HG02623 (cell line): ENCODE results near the gene PHACTR1.

Experiments used
- ATAC-seq: cut with Tn5 transposase; IDR thresholded peaks from one replicate; pipeline ENCODE4 v1.9.1; 2021; ENCODE audit warnings: moderate library complexity; ENCODE audit not compliant: unreplicated experiment

Gene PHACTR1

DNA sequence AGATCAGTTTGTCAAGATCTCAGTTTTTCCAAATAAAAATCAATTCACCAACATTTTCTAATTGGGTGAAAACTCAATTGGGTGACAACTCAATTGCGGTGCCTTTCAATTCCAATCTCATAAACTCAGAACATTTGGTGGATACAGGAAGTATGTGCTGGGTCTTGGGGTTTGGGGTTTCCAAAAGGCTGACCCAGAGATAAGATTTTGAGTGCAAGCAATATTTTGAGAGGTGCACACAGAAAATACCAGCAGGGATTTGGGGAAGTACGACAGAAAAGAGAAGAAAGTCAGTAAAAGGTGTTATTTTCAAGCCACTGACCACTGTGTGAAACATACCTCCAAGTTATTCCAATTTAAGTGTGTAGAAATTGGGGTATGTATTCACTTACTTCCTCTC lies 258.0 kb downstream of the PHACTR1 start:
- ATAC-seq, result no peak

DNA sequence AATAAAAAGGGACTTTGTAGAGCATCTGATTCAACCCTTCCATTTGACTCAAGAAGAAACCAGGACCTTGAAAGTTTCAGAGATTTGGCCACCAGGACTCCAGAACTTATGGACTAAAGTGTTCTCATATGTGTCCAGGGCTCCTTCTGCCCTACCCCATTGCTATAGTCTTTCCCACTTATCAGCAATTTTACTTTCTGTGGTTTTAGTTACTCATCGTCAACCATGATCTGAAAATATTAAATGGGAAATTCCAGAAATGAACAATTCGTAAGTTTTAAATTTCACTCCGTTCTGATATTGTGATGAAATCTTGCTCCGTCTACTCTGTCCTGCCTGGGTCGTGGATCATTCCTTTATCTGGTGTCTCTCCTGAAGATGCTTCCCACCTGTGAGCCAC lies 259.8 kb downstream of the PHACTR1 start:
- ATAC-seq, result no peak

DNA sequence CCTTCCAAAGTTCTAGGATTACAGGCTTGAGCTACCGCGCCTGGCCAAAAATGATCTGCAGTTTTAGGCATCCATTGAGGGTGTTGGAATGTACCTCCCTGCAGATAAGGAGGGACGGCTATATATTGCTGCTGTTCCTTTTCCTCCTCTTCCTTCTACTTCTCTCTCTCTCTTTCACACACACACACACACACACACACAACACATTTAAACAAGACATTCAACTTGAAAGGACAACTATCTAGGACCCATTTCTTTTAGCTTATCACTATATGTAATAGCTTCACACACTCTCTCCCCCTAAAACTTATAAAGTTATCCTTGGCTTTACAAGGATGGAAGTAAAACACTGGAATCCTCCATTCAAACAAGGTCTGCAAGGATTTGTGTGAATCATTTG lies 260.6 kb downstream of the PHACTR1 start:
- no peak for ATAC-seq

DNA sequence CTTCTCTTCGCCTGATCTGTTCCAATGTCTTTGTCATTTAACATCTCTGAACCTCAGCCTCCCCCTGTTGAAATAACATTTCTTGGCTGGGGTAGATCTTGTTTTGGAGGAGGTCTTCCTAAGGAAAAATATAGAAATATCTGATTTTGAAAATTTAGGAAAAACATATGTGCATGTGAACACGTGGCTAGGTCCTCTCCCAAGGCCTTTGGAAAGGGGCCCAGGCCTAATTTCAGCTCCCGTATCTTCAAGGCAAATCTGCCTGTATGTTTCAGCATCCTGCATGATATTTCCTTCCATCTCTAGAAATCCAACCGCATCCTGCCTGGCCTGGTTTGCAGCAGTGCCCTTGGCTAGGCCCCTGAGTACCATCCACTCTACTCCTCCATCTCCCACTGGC lies 261.2 kb downstream of the PHACTR1 start:
- no peak for ATAC-seq

DNA sequence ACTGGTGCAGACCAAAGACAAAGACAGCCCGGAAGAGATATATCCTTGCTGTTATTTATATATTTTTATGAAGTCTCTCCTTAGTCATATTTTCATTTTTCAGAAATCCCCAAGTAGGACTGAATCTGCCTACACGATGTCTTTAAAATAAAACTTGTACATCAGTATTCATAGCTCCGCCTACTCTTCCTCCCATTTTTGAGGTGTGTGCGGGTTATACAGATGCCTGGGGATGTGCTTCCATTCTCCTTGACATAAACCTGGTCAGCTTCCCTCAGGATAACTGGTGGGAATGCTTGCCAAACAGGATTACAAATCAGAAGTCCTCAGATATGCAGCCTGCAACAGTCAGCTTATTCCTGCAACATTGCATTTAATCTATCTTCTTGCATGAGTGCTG lies 264.2 kb downstream of the PHACTR1 start:
- ATAC-seq, result no peak

DNA sequence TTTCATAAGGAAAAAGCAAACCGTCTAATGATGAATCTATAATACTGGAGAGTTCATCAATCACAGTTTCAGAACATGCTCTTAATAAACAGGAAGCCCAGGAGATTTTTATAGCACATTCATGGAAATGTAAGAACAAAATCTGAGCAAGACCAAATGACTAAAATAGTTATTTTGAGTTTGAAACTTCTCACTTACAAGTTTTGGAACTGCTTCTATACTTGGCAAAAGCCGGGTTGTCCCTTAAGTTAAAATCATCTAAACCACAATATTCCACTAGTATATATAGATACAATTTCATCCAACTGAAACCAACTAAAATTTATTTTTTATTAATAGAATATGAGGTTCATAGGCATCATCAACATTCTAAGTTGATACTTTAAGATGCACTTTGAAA lies 268.2 kb downstream of the PHACTR1 start:
- ATAC-seq, result no peak

DNA sequence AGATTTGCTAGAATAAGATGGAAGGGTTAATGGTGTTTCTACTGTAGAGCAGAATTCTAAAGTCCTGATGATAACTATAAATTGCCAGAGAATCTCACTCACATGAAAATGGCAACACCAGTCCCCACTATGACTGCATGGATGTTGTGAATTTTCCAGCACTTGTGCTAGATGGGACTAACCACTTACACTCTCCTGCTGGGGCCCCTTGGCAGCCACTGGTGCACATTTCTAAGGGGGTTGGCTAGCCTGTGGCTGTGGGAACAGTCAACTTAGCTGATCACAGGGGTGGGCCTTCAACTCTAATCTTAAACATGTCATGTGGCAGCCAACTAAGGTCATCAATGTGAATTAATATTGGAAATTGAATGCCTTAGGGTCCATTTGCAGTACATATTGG lies 271.2 kb downstream of the PHACTR1 start:
- no peak for ATAC-seq

DNA sequence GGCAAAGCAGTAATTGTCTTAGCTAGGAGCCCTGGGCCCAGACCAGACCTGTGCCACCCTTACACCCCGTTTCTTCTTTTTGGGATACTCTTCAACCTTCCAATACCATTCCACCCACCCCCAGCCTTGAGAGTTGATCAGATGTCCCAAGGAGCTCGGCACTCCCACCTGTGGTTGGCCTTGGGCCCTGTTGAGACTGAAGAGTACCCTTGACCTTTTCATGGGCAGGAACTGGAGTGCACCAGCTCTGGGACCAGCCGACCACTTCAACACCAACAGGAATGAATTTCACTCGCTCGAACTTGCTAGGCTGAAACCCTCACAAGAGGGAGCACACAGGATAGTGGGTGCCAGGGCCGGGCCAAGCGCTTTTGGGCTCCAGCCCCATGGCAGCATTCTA lies 273.6 kb downstream of the PHACTR1 start:
- no peak for ATAC-seq

DNA sequence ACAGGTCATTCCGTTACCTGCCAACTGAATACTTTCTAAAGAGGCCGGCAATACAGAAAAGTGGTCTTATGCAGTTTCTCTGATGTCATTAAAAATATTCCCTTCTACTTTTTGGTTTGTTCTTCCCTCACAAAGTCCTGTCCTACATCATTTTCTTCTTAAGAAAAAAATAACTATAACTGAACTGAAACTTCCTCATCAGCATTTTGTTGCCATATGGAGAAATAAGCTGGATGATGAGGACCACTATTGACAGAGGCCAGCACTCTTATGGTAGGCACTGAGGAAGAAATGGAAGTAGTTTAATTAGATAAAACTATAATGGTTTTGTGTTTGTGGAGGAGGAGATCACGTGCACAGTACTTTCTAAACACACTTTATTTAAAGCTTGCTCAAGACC lies 274.9 kb downstream of the PHACTR1 start:
- no peak for ATAC-seq

DNA sequence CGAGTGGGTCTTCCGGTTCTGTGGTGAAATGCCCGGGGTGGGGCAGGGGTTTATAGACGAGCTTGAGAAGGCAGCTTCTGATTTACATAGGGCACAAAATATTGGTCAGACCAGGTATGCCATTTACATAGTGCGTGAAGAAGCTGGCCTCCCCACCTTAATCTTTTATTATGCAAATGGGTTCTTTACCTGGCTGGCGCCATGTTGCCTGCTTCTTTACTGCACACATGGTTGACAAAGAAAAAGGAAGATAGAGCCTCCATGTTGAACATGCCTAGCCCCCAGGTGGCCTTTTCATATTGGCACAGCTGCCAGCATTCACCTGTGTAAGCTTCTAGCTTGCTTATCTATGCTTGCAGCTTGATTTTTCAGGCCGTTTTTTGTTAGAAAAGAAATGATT lies 276.2 kb downstream of the PHACTR1 start:
- no peak for ATAC-seq

DNA sequence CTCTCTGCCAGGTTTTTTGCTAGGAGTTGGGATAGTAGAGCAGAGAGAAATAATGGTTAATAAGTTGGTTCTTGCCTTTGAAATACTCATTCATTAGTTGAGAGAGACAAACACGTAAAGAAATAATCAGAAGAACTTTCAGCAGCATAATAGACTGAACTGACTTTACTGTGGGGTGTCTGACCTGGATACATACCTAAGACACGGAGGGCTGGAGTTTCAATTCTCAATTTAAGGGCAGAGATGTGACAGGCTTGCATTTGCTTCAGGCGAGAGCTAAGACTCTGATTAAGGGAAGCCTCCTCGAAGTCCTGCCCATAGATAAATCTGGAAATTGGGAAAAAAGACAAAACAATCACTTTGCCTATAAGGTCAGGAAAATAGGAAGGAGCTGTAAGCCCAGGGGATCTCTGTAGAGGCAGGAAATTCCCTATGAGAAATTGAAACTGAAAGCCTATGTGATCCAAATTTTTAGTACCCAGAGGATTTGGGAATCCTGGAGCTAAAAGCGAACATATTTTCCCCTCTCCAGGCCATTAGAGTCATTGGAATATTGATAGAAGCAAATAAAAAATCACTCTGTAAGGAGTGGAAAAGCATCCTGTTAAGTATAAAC lies 276.8 kb downstream of the PHACTR1 start:
- ATAC-seq, result no peak

DNA sequence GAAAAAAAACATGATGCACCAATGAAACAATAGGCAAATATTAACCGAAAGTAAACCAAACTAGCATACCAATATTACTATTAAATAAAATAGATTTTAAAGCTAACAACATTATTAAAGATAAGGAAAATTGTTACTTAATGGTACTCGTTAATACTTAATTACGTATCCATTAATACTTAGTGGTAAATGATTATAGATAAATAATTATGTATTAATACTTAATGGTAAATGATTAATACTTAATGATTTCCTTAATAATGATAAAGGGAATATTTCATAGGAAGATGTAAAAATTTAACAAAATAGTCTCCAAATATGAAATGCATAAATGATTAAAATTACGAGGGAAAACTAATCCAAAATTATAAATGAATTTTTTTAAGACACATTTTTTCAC lies 278.9 kb downstream of the PHACTR1 start:
- no peak for ATAC-seq

DNA sequence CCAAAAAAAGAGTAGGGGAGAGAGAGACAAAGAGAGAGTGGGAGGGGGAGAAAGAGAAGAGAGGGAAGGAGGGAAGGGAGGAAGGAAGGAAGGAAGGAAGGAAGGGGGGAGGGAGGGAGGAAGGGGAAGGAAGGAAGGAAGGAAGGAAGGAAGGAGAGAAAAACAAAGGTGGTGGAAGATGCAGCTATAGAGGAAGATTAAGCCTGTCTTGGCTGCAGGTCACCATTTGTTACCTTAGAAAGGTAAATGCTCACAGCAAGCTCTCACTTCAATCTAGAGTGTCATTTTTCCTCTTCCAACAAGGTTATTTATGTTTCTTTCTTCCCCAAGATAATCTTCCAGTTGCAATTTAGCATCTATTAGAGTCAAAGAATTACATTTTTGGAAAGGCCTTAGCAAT lies 284.0 kb downstream of the PHACTR1 start:
- no peak for ATAC-seq

DNA sequence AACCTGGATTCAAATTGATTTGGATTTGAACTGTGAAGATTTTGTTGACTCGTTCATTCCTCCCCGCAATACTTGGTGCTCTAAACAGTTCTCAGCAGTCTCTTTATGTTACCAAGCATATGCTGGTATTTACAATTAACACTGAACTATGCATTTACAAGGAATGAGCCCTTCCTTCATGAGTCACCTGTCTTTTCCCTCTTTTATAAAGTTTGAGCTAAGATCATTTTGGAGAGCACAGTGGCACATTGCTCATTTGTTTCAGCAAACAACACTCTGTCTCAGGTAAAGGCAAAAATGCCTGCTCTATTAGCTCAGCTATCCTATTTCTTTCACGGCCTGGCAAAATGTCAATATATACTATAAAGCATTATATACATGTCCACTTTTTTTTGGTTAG lies 285.4 kb downstream of the PHACTR1 start:
- ATAC-seq, result no peak

DNA sequence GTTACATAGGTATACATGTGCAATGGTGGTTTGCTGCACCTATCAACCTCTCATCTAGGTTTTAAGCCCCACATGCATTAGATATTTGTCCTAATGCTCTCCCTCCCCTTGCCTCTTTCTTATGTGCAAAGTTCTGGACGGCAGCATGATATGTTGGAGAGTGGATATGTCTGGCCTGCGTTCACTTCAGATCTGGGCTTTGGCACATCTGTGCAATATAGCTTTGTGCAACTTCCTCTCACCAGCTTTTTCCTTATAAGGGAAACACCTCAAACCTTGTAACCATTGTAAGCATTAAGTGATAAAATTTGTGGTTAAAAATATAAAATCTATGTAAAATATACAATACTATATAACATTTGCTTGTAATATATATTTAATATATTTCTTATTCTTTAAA lies 288.0 kb downstream of the PHACTR1 start:
- no peak for ATAC-seq

DNA sequence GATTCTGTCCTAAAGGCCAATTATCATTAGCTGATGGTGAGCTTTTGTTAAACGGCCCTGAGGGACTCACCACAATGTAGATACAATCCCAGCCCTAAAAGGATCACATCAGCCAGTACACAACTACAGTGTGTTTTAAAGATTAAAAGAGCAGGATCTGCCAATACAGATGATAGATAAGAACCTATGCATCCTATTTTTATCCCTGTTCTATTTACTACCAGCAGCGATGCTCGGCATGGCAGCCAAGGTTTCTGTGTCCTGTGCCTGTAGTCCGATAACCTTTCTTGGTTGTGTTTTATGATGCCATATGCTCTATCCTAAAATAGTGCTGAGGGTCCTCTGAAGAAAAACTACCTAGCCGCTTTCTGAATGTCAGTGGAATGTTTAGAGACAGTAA lies 289.4 kb downstream of the PHACTR1 start:
- no peak for ATAC-seq

DNA sequence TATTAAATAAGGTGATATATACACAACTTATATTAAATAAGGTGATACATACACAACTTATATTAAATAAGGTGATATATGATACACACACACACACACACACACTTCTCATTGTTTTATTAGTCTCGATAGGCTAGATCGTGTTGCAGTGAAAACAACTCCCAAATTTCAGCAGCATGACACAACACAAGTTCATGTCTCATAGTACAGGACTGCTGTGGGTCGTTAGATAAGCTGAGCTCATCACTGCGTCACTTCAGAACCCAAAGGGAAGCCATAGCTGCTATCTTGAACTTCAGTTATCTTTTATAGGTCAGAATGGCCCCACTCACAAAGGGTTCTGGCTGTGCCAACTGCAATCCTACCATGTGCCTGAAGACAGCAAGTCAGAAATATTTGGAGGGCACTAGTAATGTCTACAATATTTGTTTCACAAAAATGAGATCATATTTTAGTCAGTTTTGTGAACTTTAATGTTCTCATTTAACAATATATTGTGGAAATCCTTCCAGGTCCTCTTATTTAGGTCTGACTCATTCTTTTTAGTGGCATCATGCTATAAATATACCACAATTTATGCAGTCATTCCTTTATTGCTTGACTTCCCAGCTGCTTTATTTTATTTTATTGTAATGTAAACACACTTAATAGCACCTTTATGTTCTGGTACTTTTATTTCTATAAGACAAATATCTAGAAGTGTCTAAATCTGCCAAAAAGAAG lies 290.2 kb downstream of the PHACTR1 start:
- ATAC-seq, result no peak

DNA sequence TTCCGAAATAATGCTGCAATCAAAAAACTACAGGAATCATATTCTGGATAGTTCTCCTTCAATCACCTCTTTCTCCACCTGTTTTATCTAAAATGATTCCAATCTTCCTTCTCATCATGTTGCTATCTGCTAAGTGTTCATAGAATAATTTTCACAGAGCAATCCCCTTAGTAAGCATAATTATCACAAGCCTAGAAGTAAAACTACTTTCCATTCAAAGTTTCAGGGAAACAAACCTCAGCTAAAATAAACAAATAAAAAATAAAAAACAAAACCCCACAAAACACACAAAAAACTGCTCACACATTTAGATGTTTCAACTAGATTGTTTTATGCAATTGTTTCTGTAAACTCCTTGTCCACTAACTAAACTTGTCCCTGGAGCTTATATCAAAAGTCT lies 291.2 kb downstream of the PHACTR1 start:
- no peak for ATAC-seq

DNA sequence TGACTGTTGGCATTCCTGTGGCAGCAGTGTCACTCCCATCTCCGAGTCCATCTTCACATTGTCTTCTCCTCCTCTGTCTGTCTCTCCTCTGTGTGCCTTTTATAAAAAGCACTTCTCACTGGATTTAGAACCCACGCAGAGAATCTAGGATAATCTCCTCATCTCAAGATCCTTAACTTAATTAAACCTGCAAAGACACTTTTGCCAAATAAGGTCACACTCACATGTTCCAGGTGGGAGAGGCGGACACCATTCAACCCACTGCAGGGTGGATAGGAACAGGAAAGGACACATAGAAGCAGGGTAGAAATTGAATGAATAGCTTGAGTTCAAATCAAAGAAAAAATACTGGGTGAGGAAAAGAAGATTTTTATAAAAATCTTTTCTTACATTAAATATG lies 292.5 kb downstream of the PHACTR1 start:
- no peak for ATAC-seq

DNA sequence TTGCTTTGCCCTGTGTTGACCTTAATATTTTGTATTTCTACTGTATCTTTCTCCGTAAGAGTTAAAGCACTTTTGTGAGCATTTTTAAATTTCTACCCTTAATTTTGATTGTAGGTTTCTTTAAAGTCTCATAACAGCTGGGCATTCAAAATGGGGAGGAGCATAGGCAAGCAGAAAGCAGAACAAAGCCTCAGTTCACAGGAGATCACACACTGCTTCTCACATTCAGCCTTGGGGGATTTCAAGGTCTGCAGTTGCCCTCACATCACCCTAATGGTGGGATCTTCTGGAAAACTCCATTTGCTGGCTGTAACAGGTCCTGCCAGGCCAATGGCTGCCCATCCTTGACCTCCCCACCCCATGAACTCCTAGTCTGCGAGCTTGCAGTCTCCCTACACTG lies 292.9 kb downstream of the PHACTR1 start:
- ATAC-seq, result no peak

DNA sequence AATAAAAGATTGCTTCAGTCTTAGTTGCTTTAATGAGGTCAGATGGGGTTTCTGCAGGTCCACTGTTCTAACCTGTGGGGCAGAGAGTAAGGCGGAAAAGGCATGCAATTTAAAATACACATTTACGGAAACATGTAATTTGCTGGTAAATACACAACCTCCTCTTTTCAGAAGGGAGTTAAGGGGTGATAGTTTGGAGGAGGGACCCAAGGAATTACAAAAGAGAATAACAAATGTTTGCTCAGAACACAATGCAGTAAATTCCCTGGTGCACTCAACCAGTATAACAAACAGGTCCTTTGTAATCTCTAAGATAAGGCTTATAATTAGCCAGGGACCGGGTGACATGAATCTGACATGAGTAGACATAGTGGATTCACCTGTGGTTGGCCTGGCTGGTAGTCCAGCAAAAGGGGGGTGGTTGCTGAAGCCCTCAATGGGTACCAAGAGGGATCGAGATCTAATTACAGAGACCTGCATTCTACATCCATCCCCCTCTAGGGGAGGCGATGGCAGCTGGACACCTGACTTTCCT lies 295.1 kb downstream of the PHACTR1 start:
- ATAC-seq, result no peak

DNA sequence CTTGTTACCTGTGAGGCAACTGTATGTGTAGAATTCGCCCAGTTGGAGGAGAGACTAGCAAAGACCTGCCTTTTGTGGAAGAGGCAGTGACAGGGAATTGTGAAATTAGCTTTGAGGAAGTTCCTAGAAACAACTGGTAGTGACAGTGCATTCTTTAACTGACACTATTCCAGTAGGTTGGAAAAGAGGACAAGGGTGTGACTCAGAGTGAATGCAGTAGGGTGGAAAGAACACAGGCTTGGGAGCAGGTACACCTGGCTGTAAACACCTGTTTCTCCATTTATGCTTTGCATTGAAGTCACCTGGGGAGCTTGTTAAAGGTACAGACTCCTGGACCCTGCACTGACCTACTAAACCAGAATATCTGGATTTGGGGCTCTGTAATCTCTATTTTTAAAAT lies 295.7 kb downstream of the PHACTR1 start:
- no peak for ATAC-seq
